GM10266 (cell line): Measurements from ENCODE around the gene DNASE1L1.

Experiments used
- DNase-seq: peaks from one replicate; pipeline ENCODE4 v3.0.0; 2012; ENCODE audit errors: extremely low spot score
- CTCF ChIP-seq: IDR thresholded peaks from 2 replicates; pipeline ENCODE4 v1.5.1; 2012; ENCODE audit warnings: mild to moderate bottlenecking, low read depth; ENCODE audit not compliant: control insufficient read depth, insufficient read depth; ENCODE audit errors: missing control alignments

Gene DNASE1L1

GRCh38 chrX:154362085-154362742 lies 46.8 kb downstream of the DNASE1L1 start:
- no peak for DNase-seq

DNA sequence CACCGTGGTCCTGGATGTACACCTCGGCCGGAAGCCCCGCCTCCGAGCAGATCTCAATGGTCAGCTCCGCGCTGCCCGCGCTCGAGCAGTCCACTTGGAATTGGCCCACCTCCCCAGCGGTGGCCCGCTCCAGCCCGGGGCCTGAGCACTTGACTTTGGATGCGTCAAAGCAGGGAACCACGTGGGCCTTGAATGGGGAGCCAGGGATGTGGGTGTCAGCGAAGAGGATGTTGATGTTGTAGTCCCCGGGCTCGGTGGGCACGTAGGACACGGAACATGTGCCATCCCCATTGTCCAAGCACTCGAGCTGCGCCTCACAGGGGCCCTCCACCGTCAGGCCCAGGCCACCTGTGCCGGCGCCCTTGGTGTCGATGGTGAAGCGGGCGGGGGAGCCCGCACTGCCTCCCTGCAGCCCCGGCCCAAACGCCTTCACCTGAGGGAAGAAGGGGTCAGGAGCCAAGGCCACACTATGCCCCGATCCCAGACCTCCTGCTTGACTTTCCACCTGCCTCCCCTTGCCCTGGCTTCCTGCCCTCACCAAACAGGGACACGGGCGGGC lies 48.8 kb downstream of the DNASE1L1 start:
- no peak for DNase-seq
- no peak for TF ChIP-seq CTCF

More at GRCh38 chrX:154362085-154362742, 46.8 kb downstream of the DNASE1L1 start:
- TF ChIP-seq CTCF, result no peak

GRCh38 chrX:154359362-154360154 lies 49.5 kb downstream of the DNASE1L1 start:
- no peak for DNase-seq
- no peak for TF ChIP-seq CTCF

DNA sequence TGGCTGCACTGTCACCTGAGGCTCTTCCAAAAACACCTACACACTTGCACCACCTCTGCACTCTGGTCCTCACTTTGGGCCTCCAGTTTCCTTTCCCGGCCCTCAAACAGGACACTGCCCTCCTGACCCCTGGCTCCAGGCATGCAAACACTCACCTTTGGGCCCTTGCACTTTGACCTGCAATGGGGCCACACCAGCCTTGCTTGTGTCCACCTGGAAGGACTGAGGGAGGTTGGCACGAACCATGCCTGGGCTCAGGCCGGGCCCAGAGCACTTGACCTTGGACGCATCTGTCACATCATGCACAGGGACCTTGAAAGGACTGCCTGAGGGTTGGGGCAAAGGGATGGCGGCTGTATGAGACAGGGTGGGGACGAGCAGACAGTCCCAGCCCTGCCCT lies 50.2 kb downstream of the DNASE1L1 start:
- no peak for TF ChIP-seq CTCF
- no peak for DNase-seq

GRCh38 chrX:154358011-154358410 lies 51.0 kb downstream of the DNASE1L1 start:
- DNase-seq, result no peak
- TF ChIP-seq CTCF, result no peak

- no peak for TF ChIP-seq CTCF
- DNase-seq, result no peak
Measured at GRCh38 chrX:154357205-154357604, 51.8 kb downstream of the DNASE1L1 start.

DNA sequence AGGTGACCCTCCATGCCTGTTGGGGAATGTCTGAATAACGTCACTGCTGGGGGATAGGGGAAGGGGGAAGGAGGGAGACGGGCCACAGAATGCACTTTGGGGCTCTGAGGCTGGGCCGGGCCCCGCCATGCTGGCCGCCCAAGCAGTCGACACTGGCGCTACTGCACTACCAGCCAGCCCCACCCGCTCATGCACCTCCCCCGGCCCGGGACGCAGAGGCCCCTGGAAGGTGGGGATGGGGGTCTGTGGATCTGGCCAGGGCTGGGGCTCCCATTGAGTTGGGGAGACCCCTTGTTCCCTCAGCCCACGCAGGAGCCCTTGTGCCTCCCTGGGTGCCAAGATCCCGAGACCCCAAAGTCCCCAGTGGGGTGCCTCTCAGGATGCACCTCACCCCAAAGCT lies 52.5 kb downstream of the DNASE1L1 start:
- no peak for DNase-seq

More for the DNA sequence above, 52.5 kb downstream of the DNASE1L1 start:
- no peak for TF ChIP-seq CTCF
